Esophagus muscularis mucosa (tissue), 3 donors: Measurements from ENCODE around the gene PDE6D.
"Not testable (repeated sequence)": the region's sequence is repeated elsewhere in the genome, so short reads cannot be mapped to it uniquely, and the experiment has no call there.

Experiments
- CTCF ChIP-seq, 3 experiments: fragments of 200-600 bp in 2 of 3; fragments of 450-650 bp in 1 of 3; sonication (generic) in 2 of 3; IDR thresholded peaks; one replicate each; pipeline ENCODE4 v1.5.1; 2017 to 2019; ENCODE audit warnings: antibody characterized with exemption in 3 of 3, mild to moderate bottlenecking in 2 of 3, moderate library complexity in 1 of 3
- POLR2A ChIP-seq: fragments of 450-650 bp; IDR thresholded peaks from one replicate; pipeline ENCODE4 v1.6.1; 2017; ENCODE audit warnings: antibody characterized with exemption, moderate library complexity, mild to moderate bottlenecking, low read depth

DNA sequence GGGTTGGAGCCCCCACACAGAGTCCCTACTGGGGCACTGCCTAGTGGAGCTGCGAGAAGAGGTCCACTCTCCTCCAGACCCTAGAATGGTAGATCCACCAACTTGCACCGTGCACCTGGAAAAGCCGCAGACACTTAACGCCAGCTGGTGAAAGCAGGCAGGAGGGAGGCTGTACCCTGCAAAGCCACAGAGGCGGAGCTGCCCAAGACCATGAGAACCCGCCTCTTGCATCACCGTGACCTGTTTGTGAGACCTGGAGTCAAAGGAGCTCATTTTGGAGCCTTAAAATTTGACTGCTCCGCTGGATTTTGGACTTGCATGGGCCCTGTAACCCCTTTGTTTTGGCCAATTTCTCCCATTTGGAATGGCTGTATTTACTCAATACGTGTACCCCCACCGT is 32.1 kb downstream of the PDE6D start:
- not testable (repeated sequence) for TF ChIP-seq CTCF (IDR thresholded peaks at IDR 0.05); POLR2A
